Stimulated activated CD4-positive, alpha-beta T cell treated with anti-CD3 and anti-CD28 coated beads, Interleukin-4, amount 100 ng/mL, for 24 hours (primary cell): ENCODE results near the gene FGD4.

Source experiments
- DNase-seq: peaks from one replicate; pipeline ENCODE4 v3.0.0-alpha.2; 2020

Gene FGD4

GRCh38 chr12:32618115-32618514 is 218.8 kb downstream of the FGD4 start:
- no peak for DNase-seq

- DNase-seq = no peak
Observed at GRCh38 chr12:32627976-32628375, 228.6 kb downstream of the FGD4 start.

GRCh38 chr12:32641287-32641901 is 242.0 kb downstream of the FGD4 start:
- DNase-seq = no peak

GRCh38 chr12:32644431-32644830 is 245.1 kb downstream of the FGD4 start:
- no peak for DNase-seq

- no peak for DNase-seq
Observed at GRCh38 chr12:32647275-32647674, 247.9 kb downstream of the FGD4 start.

GRCh38 chr12:32650508-32650907 is 251.2 kb downstream of the FGD4 start:
- no peak for DNase-seq

- no peak for DNase-seq
Observed at GRCh38 chr12:32651151-32651955, 252.0 kb downstream of the FGD4 start.

GRCh38 chr12:32651956-32652210 is 252.5 kb downstream of the FGD4 start:
- no peak for DNase-seq

GRCh38 chr12:32659908-32660440 is 260.6 kb downstream of the FGD4 start:
- DNase-seq = no peak

- DNase-seq = no peak
Observed at GRCh38 chr12:32661706-32662105, 262.3 kb downstream of the FGD4 start.

- no peak for DNase-seq
Observed at GRCh38 chr12:32662665-32663064, 263.3 kb downstream of the FGD4 start.

- no peak for DNase-seq
Observed at GRCh38 chr12:32666018-32666417, 266.7 kb downstream of the FGD4 start.

GRCh38 chr12:32669584-32669983 is 270.2 kb downstream of the FGD4 start:
- no peak for DNase-seq

- DNase-seq = no peak
Observed at GRCh38 chr12:32671930-32672780, 272.8 kb downstream of the FGD4 start.

- DNase-seq = peak; percentile 91
Observed at GRCh38 chr12:32679091-32679919, 279.9 kb downstream of the FGD4 start, which contains the start of gene DNM1L. DNM1L (plus strand) TSS chr12:32679301; CDS start chr12:32679364, 63 bp downstream.

- DNase-seq = no peak
Observed at GRCh38 chr12:32679920-32680237, 280.5 kb downstream of the FGD4 start.

- no peak for DNase-seq
Observed at GRCh38 chr12:32680787-32681186, 281.4 kb downstream of the FGD4 start.

- DNase-seq = no peak
Observed at GRCh38 chr12:32681272-32681671, 281.9 kb downstream of the FGD4 start.

- no peak for DNase-seq
Observed at GRCh38 chr12:32686340-32686739, 287.0 kb downstream of the FGD4 start.

GRCh38 chr12:32688786-32689185 is 289.4 kb downstream of the FGD4 start:
- no peak for DNase-seq

- no peak for DNase-seq
Observed at GRCh38 chr12:32690927-32691326, 291.6 kb downstream of the FGD4 start.

- DNase-seq = no peak
Observed at GRCh38 chr12:32692358-32692757, 293.0 kb downstream of the FGD4 start.

GRCh38 chr12:32693036-32693435 is 293.7 kb downstream of the FGD4 start:
- DNase-seq = no peak
